GM19240 (cell line): ENCODE measurements around the gene PANK4.

ENCODE experiments used
- DNase-seq: peaks from one replicate; pipeline ENCODE4 v3.0.0; 2011; ENCODE audit warnings: low spot score; ENCODE audit not compliant: insufficient read length

The PANK4 gene

GRCh38 chr1:2498648-2499047 lies 27.7 kb downstream of the PANK4 start:
- DNase-seq: no peak

- no peak for DNase-seq
These were observed 28.5 kb downstream of the PANK4 start for GRCh38 chr1:2497891-2498290.

- no peak for DNase-seq
These were observed 29.6 kb downstream of the PANK4 start for GRCh38 chr1:2496746-2497145.

- peak; percentile 52 for DNase-seq
These were observed 30.2 kb downstream of the PANK4 start for GRCh38 chr1:2496087-2496622.

GRCh38 chr1:2495546-2495945 lies 30.9 kb downstream of the PANK4 start:
- DNase-seq: no peak

- no peak for DNase-seq
These were observed 31.4 kb downstream of the PANK4 start for GRCh38 chr1:2495026-2495425.

- no peak for DNase-seq
These were observed 32.1 kb downstream of the PANK4 start for GRCh38 chr1:2494323-2494693.

- DNase-seq: no peak
These were observed 32.6 kb downstream of the PANK4 start for GRCh38 chr1:2493691-2494322.

GRCh38 chr1:2493218-2493617 lies 33.2 kb downstream of the PANK4 start:
- no peak for DNase-seq

- DNase-seq: no peak
These were observed 34.3 kb downstream of the PANK4 start for GRCh38 chr1:2492091-2492490.

- DNase-seq: no peak
These were observed 36.8 kb downstream of the PANK4 start for GRCh38 chr1:2489615-2490014.

GRCh38 chr1:2488688-2489087 lies 37.7 kb downstream of the PANK4 start:
- no peak for DNase-seq

- DNase-seq: no peak
These were observed 39.8 kb downstream of the PANK4 start for GRCh38 chr1:2486558-2486957.

GRCh38 chr1:2486041-2486440 lies 40.4 kb downstream of the PANK4 start:
- DNase-seq: no peak

- no peak for DNase-seq
These were observed 42.4 kb downstream of the PANK4 start for GRCh38 chr1:2483970-2484369.

GRCh38 chr1:2483026-2483425 lies 43.4 kb downstream of the PANK4 start:
- DNase-seq: no peak

- DNase-seq: no peak
These were observed 43.8 kb downstream of the PANK4 start for GRCh38 chr1:2482588-2482987.

- DNase-seq: no peak
These were observed 44.5 kb downstream of the PANK4 start for GRCh38 chr1:2481885-2482284.

GRCh38 chr1:2480986-2481364 lies 45.4 kb downstream of the PANK4 start:
- DNase-seq: no peak

- DNase-seq: no peak
These were observed 46.0 kb downstream of the PANK4 start for GRCh38 chr1:2480236-2480985.

GRCh38 chr1:2479618-2480017 lies 46.8 kb downstream of the PANK4 start:
- no peak for DNase-seq

- DNase-seq: no peak
These were observed 47.2 kb downstream of the PANK4 start for GRCh38 chr1:2479186-2479585.
